GM21825 (cell line): ENCODE measurements around the gene CDCA3.
"Not testable (repeated sequence)": the region's sequence is repeated elsewhere in the genome, so short reads cannot be mapped to it uniquely, and the experiment has no call there.

Experiments
- ATAC-seq: cut with Tn5 transposase; IDR thresholded peaks from one replicate; pipeline ENCODE4 v1.9.1; 2021; ENCODE audit warnings: mild to moderate bottlenecking, moderate library complexity; ENCODE audit not compliant: unreplicated experiment

The CDCA3 gene

DNA sequence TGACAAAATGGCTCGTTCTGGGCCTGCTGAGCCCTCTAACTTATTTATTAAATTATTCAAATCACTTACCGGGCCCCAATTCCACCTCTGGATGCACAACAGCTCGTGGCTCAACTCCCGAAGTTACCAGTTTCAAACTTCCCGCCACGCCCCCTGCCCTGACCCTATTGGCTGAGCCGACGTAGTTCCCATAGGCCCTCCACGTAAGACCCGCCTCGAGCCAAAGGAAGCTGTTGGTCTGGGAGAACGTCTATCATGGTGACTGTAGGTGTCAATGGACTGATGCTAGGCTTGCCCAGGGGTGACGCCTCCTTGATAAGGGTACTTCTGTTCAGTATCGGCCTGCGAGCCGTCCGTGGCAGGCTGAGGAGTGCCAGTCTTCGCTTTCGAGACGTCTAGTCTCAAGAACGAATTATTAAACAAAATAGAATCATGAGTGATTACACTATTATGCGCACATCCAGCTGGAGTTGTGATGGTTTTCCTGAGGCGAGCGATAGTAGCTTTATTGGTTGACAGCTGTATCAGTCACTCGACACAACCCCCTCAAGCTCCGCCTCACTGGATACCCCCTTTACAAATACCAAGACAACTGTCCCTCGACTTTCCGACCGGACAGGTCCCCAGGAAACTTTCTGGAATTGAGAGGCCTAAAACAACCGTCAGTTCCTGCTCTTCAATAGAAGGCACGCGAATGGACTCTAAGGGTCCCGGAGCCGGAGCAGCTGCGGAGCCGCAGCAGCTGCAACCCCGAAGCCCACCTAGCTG lies at the start of gene CDCA3:
TSS of gene CDCA3 (minus strand) at position 134 of the 768 bp plus-strand sequence. CDS start 334 bp downstream, outside the sequence.
- ATAC-seq = peak; percentile 48

DNA sequence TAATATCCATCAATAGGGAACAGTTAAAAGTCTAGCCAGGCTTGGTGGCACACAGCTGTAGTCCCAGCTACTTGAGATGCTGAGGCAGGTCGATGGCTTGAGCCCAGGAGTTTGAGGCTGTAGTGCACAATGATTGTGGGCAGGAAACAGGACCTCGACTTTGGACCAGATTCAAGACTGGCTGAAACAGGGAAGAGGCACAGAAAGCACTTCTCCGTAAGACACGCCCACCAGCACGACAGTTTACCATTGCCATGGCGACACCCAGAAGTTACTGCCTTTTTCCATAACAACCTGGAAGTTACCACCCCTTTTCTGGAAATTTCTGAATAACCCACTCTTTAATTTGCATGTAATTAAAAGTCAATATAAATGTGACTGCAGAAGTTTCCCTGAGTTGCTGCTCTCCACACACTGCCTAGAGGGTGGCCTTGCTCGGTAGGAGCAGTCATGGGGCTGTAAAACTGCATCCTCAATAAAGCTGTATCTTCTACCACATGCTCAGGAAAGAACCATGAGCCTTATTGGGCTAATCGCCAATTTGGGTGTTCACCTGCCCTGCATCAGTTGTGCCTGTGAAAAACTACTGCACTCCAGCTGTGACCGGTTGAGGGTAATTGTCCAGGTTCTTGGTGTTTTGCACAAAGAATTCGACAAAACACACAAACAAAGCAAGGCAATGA lies 48.9 kb upstream of the CDCA3 start:
- no peak for ATAC-seq

DNA sequence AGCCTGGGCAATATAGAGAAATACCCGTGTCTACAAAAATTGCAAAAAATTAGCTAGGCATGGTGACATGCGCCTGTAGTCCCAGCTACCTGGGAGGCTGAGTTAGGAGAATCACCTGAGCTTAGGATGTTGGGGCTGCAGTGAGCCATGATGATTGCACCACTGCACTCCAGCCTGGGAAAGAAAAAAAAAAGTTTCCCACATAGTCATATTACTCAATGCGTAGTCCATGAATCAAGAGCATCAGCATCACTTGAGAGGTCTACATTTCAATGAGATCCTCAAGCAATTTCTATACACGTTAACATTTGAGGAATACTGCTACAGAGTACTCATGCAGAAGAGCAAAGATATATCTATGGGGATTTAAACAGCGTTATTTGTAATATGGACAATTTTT lies 48.3 kb upstream of the CDCA3 start:
- ATAC-seq = no peak

DNA sequence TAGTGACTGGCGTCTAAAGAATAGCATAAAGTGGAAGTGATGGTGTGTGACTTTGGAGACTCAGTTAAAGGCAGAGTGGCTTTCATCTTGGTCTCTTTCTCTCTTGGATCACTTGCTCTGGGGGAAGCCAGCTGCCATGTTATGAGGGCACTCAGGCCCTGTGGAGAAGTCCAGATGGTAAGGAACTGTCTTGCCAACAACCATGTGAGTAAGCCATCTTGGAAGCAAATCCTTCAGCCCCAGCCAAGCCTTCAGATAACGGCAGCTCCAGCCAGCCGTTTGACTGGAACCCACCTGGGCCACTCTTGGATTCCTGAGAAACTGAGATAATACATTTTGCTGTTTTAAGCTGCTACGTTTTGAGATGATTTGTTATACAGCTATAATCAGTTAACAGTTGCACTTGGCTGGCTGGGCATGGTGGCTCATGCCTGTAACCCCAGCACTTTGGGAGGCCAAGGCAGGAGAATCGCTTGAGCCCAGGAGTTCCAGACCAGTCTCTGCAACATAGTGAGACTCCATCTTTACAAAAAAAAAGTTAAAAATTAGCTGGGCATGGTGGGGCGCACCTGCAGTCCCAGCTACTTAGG lies 45.9 kb upstream of the CDCA3 start:
- no peak for ATAC-seq

DNA sequence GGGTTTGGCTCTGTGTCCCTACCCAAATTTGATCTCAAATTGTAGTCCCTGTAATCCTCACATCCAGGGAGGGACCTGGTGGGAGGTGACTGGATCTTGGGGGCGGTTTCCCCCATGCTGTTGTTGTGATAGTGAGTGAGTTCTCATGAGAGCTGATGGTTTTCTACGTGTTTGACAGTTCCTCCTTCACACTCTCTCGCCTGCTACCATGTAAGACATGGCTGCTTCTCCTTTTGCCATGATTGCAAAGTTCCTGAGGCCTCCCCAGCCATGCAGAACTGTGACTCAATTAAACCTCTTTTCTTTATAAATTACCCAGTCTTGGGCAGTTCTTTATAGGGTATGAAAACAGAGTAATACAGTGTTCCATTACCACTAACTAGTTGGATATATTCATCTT lies 43.2 kb upstream of the CDCA3 start:
- ATAC-seq = no peak

DNA sequence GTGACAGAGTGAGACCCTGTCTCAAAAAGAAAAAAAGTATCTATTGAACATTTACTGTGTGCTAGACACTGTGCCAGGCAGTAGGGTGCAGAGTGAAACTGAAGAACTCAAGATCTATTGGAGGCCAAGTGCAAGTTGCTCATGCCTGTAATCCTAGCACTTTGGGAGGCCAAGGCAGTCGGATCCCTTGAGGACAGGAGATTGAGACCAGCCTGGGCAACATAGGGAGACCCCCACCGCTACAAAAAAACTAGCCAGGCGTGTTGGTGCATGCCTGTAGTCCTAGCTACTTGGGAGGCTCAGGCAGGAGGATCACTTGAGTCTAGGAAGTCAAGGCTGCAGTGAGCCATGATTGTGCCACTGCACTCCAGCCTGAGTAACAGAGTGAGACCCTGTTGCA lies 41.6 kb upstream of the CDCA3 start:
- ATAC-seq = not testable (repeated sequence)

DNA sequence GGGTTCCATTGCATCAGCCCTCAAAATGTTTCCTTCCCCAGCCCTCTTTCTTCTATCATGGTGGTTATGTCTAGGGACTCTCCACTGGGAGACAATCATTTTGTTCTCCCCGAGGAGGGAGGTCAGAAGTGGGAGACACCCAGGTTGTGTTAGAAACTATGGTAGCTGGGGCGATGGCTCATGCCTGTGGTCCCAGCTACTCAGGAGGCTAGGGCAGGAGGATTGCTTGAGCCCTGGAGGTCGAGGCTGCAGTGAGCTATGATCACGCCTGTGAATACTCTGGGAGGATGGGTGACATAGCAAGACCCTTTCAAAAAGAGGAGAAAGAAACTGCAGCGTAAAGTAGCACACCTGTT lies 40.5 kb upstream of the CDCA3 start:
- ATAC-seq = peak; percentile 2

DNA sequence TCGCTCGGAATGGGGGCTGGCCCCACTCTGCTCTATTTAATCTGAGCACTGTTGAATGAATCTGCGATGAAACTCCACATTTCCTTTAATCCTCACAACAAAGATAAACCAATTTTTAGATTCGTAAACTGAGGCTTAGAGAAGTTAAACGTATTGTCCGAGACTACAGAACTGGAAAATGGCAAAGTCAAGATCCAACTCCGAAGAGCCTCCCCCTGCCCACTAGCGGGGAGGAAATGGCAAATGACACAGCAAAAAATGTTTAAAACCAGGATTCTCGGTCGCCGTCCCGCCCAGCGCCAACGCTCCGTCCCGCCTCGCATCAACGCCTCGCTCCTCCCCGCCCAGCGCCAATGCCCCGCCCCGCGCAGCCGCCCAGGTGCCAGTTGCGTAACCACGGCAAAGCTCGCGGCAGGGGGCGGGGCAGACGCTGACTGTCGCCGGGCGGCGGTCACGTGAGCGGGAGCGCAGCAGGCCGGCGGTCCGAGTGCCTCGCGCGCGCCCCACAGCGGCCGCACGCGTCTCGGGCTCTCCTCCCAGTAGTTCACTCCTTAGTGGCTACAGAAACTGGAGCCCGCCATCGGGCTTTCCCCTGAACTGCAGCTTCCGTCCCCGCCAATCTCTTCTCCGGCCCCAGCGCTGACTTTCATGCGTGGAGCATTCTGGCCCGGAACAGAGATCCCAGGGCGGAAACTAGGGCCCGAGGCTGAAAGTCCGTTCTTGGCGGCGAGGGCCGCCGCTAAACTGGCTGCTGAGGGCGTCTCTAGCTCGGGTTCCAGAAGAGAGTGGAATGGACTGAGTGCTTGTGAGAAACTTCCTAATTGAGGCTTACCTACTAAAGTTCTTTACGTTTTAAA lies 39.9 kb upstream of the CDCA3 start:
- peak; percentile 93 for ATAC-seq

DNA sequence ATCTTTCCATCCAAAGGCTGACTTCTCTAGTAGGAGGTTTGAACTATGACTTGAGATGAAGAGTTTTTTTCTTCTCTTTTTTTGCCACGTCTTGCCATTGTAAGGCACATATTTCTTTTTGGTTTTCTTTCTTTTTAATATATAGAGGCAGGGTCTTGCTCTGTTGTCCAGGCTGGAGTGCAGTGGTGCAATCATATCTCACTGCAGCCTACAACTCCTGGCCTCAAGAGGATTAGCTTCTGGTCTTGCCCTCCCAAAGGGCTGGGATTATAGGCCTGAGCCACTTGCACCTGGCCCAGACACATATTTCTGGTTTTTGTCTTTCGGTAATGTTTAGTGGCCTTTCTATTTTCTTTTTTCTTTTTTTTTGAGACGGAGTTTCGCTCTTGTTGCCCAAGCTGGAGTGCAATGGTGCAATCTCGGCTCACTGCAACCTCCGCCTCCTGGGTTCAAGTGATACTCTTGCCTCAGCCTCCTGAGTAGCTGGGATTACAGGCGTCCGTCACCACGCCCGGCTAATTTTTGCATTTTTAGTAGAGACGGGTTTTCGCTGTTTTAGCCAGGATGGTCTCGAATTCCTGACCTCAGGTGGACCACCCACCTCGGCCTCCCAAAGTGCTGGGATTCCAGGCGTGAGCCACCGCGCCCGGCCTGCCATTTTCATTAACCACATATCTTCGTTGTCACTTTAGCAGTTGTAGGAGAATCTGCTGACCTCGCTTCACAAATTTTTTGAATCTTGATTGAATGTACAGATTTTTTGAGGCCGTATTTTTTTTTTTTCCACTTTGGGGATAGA lies 38.9 kb upstream of the CDCA3 start:
- ATAC-seq = not testable (repeated sequence)

DNA sequence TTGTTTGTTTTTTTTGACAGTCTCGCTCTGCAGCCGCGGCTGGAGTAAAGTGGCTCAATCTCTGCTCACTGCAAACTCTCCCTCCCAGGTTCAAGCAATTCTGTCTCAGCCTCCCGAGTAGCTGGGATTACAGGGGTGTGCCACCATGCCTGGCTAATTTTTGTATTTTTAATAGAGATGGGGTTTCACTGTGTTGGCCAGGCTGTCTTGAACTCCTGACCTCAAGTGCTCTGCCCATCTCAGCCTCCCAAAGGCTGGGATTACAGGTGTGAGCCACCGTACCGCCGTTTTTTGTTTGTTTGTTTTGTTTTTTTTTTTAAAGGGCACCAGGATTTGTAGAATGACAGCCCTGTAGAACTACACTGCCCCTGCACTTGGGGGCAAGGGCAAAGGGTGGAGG lies 37.7 kb upstream of the CDCA3 start:
- ATAC-seq = not testable (repeated sequence)

DNA sequence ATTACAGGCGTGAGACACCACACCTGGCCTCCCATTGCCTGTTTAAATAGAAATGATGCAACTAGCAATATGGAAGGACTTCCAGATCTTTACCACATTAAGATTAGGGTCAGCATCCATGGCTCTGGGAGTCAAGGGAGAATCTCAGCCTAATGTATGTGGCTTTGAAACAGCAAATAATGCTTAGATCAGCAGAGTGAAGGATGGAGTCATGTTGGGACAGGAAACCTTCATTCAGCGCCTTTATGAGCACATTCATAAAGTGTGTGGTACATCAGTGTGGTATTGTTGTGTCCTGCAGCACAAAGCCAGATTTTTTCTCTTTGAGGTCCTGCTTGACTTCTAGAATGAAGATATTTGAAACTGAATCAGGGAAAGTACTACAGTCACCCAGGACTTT lies 37.3 kb upstream of the CDCA3 start:
- ATAC-seq = no peak

DNA sequence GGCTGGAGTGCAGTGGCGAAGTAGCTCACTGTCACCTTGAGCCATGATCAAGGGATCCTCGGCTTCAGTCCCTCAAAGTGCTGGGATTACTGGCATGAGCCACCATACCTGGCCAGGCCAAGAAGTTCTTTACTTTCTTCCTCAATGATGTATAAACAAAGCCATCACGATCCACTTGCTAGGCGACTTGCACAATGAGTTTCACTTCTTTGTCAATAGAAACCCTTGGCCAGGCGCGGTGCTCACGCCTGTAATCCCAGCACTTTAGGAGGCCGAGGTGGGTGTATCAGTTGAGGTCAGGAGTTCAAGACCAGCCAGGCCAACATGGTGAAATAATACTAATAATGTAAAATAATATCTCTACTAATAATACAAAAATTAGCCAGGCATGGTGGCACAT lies 36.4 kb upstream of the CDCA3 start:
- ATAC-seq = no peak

DNA sequence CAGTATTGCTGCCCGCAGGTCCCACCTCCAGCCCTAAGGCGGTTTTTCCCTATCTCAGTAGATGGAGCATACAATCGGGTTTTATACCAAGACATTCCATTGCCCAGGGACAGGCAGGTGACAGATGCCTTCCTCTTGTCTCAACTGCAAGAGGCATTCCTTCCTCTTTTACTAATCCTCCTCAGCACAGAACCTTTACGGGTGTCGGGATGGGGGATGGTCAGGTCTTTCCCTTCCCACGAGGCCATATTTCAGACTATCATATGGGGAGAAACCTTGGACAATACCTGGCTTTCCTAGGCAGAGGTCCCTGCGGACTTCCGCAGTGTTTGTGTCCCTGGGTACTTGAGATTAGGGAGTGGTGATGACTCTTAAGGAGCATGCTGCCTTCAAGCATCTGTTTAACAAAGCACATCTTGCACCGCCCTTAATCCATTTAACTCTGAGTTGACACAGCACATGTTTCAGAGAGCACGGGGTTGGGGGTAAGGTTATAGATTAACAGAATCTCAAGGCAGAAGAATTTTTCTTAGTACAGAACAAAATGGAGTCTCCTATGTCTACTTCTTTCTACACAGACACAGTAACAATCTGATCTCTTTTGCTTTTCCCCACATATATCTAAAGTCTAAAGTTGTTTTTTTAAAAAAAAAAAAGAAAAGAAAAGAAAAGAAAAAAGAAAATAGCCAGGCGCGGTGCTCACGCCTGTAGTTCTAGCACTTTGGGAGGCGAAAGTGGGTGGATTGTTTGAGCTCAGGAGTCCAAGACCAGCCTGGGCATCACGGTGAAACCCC lies 35.3 kb upstream of the CDCA3 start:
- ATAC-seq = not testable (repeated sequence)

DNA sequence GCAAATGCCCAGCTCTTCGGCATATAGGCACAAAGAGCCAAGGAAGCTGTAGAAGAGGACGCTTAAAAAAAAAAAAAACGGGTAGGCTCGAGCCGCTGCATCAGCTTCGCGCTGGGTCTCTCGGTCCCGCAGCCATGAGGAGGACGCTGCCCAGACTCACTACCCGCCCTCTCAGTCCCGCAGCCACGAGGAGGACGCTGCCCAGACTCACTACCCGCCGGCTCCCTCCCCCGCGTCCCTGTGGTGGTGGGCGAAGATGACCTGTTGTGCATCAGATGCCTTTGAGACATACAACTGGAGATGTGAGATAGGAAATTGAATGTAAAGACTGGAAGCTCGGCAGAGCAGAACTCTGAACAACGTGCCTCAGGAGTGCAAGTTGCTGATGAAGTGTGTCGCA lies 33.5 kb upstream of the CDCA3 start:
- ATAC-seq = no peak

DNA sequence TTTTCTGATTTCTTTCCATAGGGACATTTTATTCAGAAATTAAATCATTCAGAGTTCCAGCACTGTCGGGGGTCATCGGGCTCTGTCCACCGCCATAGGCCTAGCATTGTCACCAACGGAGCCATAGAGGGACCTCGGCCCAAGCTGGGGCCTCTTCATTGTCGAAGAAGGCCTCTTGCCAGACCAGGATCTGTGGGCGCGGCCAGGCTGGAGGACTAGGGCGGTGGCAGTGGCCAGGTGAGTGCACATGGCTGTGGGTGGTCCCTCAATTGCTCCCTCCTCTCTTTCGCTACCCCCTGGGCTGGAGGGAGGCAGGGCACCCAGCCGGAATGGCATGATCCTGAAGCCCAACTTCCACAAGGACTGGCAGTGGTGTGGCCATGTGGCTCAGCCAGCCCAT lies 32.6 kb upstream of the CDCA3 start:
- no peak for ATAC-seq

DNA sequence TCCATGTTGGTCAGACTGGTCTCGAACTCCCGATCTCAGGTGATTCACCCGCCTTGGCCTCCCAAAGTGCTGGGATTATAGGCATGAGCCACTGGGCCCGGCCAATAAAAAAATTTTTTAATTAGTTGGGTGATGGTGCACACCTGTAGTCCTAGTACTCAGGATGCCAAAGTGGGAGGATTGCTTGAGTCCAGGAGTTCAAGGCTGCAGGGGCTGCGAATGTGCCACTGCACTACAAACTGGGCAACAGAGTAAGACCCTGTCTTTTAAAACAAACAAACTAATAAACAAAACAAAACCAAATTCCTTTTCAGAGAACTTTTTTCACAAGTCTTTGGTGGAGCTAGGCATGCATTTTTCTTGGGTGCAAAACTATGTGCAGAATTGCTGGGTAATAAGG lies 32.2 kb upstream of the CDCA3 start:
- no peak for ATAC-seq

DNA sequence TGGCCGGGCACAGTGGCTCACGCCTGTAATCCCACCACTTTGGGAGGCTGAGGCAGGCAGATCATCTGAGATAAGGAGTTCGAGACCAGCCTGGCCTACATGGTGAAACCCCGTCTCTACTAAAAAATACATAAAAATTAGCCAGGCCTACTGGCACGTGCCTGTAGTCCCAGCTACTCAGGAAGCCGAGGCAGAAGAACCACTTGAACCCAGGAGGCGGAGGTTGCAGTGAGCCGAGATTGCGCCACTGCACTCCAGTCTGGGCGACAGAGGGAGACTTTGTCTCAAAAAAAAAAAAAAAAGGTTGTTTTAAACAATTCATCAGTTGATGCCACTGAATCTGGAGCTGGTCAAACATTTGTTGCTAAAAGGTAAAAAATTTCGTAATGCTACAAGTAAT lies 28.7 kb upstream of the CDCA3 start:
- not testable (repeated sequence) for ATAC-seq

DNA sequence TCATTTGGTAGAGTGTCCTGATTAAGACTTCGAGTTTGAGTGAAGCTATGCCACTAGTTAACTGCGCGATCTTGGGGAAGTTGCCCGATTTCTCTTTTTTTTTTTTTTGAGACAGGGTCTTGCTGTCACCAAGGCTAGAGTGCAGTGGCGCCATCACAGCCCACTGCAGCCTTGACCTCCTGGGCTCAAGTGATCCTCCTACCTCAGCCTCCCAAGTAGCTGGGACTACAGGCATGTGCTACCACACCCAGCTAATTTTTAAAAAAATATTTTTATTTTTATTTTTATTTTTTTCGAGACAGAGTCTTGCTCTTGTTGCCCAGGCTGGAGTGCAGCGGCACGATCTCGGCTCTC lies 22.9 kb upstream of the CDCA3 start:
- not testable (repeated sequence) for ATAC-seq

DNA sequence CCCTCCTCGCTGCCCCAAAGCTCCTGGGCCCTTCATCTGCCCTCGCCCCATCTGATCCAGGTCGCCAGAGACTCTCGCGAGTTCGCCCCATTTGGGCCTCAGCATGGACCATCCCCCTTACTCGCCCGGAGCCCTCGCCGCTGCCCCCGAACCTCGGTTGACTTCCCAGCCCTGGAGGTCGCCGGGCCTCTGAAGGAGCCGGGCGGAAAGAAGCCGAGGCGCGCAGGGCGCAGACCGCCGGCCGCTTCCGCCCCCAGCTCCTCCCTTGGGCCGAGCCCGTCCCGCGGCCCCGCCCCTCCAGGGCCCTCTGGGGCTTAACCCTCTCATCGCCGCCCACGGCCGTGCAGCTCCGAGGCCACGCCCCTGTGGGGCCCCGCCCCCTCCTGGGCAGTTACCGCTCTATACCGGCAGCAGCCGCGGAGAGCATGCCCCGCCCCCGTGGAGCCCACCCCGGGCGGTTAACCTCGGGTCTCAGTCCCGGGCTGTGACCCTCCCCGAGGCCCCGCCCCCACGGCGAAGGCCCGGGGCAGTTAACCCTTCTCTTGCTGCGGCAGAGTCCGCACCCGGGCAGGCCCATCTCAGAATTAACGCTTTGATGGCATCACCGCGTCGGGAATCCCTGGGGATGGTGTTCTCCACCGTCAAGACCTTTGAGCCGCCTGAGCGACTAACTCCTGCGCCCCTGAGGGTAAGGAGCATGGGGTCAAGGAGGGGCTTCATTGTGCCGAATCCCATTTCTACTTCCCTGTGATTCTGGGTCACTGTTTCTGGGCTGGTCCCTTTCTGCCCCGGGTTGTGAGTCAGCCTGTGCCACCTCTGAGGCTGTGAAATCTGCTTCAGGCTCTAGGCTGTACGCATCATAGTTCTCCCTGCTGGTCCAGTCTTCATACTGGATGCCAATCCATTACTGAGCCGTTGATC lies 22.3 kb upstream of the CDCA3 start, which contains the start of gene SPSB2:
TSS of gene SPSB2 (minus strand) at position 210 of the 921 bp plus-strand sequence. CDS start 402 bp downstream, outside the sequence.
- peak; percentile 68 for ATAC-seq
